Left ventricle myocardium superior (tissue), 1 donor: ENCODE measurements around the gene NFAT5. TPM values are rescaled to one million over a fixed set of nuclear protein-coding genes. Genes with fewer than 3 reads are reported as not detected.
"Not testable (repeated sequence)": the region's sequence is repeated elsewhere in the genome, so short reads cannot be mapped to it uniquely, and the experiment has no call there.

ENCODE experiments used
- ATAC-seq: fragments of 200-7000 bp; cut with Tn5 transposase; one replicate; pipeline ENCODE4 v1.9.1; 2020; ENCODE audit warnings: mild to moderate bottlenecking, moderate library complexity
- DNase-seq: peaks from one replicate; pipeline ENCODE4 v3.0.0-alpha.2; 2020
- intact Hi-C: fragments of 100-400 bp; cut with micrococcal nuclease; formaldehyde crosslinking; loops from one replicate; pipeline ENCODE4 v1.11.0; 2022
- total RNA-seq: library from RNA; stranded (reverse); fragmentation: NEBNext Ultra II Directional; extraction: Animal tissue kit (Norgen Biotek cat#: 25700); gene quantifications from one replicate; pipeline ENCODE4 v1.2.1, GENCODE V29; 2021
- donor health status: DM: no; HTN: yes; CAD: no; lungs with severe emphysema.

The NFAT5 gene
- total RNA-seq, 1 donor from 2014 or later: 14.3 TPM

DNA sequence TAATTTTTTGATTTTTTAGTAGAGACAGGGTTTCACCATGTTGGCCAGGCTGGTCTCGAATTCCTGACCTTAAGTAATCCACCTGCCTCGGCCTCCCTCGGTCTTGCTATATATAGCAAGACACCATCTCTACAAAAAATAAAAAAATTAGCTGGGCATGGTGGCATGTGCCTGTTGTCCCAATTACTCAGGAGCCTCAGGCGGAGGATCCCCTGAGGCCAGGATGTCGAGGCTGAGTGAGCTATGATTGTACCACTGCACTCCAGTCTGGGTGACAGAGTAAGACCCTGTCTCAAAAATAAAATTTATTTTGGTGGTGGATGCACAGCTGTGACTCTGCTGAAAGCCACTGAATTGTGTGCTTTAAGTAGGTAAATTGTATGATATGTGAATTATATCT is 18.7 kb downstream of the NFAT5 start:
- DNase-seq, intact Hi-C loops, ATAC-seq: not testable (repeated sequence)

DNA sequence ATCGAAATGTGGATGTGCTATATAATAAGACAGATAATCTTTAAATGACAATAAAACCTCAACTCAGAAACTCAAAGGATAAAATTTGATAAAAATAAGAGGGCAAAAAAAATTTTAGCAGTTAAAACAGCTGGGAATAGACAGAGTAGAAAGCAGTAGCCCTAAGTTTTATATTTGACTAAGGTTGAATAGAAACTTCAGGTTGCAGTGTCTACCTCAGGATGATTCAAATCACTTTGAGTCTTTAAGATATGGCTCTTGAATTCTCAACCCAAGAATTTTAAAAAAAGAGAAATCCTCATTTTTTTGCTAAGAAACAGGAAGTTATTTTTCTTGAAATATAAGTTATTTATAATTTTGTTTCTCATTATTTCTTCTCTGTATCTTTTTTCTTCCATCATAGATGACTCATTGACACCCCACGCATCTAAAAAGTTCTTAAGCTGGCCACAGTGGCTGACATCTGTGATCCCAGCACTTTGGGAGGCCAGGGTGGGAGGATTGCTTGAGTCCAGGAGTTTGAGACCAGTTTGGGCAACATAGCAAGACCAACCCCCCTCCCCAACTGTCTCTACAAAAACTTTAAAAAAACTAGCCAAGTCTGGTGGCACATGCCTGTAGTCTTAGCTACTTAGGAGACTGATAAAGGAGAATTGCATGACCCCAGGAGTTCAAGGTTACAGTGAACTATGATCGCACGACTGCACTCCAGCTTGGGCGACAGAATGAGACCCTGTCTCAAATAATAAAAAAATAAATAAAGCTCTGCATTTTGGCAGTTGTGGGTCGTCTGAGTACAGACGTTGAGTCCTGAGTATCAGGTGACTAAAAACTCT is 23.9 kb downstream of the NFAT5 start:
- ATAC-seq (no peak), DNase-seq (no peak)
- intact Hi-C loops: no loop called here

DNA sequence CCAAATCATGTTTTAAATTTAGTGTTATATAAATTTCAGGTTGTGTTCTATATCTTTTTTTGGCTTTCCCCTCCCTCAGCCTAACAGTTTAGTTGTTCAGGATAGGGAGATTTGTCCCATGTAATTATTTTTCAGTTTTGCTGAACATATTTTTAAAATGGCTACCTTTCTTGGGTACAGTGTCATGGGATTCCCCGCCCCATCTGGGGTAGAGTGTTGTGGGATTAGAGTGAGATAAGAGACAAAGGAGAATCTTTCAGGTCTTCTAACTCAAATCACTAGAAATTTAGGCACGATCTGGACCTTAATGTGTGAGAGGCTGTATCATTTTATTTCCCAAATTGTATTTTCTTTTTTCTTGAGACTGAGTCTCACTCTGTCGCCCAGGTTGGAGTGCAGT is 24.8 kb downstream of the NFAT5 start:
- no peak for DNase-seq
- no peak for ATAC-seq
- intact Hi-C loops: no loop called here

DNA sequence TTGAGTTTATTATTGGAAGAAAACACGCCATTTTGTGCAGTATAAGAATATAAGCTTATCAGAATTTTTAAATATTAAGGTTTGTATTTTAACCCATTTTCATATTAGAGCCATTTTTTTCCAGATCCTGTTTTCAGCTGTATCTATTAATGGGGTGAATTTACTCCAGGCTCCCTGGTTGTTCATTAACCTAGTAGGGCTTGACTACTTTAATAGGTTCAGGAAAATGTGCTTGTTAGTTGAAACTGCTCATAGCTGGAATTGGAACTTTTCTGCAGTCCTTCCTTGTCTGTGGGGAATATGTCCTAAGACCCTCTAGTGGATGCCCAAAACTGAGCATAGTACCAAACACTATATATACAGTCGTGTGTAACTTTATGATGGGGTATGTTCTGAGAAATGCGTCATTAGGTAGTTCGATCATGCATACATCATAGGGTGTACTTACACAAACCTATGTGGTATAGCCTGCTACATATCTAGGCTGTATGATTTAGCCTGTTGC is 28.0 kb downstream of the NFAT5 start:
- DNase-seq (no peak), ATAC-seq (no peak)
- intact Hi-C loops: no loop called here

DNA sequence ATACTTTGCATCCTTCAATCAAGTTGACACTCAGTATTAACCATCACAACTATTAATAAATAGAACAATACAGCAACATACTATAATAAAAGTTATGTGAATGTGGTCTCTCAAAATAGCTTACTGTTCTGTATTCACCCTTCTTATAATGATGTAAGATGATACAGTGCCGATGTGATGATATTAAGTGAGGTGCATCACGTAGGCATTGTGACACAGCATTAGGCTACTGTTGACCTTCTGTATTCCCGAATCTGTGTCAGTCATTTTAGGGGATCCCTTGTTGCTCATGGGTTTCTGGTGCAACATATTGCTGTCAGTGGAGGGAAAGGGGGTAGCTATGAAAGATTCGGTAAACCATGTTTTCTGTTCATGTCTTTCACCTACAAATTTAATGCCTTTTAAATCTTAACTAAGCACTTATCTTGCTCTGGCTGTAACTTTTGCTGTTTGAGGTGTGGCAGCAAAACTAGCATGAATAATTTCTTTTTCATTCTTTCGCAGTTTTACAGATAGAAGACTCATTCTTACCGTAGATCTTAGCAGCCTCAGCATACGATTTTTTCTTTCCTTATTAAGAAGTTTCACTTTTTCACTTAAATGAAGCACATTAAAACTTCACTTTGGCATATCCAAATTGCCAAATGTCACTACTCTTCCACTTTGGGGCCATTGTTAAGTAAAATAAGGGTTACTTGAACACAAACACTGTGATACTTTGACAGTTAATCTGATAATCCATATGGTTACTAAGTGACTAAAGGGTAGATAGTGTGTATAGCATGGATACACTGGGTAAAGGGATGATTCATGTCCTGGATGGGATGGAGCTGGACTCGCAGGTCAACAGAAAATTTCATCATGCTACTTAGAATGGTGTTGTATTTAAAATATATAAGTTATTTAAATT is 29.6 kb downstream of the NFAT5 start:
- intact Hi-C loops: no loop called here
- ATAC-seq (no peak), DNase-seq (no peak)

DNA sequence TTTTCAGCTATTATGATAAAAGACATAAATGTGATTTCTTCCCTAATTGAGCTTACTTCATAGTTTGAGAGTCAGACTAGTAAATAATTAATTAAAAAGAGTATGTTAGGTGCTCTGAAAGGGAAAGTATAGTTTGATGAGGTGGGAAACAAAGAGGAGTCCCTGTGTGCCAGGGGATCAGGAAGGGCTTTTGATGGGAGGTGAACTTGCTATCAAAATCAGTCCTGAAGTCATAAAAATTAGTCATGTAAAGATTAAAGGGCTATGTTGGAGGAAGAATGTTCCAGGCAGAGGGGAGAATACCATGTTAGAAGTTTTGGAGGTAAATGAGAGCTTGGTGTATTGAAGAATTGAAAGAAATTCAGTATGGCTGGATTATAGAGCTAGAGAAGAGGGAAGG is 31.0 kb downstream of the NFAT5 start:
- intact Hi-C loops: no loop called here
- DNase-seq (no peak), ATAC-seq (no peak)

DNA sequence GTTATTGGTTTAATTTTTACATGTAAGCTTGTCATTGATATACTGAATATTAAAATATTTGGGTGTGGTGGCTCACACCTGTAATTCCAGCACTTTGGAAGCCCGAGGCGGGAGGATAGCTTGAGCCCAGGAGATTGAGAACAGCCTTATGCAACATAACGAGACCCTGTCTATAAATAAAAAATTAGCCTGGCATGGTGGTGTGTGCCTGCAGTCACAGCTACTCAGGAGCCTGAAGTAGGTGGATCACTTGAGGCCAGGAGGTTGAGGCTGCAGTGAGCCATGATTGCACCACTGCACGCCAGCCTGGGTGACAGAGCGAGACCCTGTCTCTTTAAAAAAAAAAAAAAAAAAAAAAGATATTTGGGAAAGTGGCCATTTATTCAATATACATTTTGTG is 32.3 kb downstream of the NFAT5 start:
- intact Hi-C loops: no loop called here
- ATAC-seq (peak; percentile 53), DNase-seq (no peak)

DNA sequence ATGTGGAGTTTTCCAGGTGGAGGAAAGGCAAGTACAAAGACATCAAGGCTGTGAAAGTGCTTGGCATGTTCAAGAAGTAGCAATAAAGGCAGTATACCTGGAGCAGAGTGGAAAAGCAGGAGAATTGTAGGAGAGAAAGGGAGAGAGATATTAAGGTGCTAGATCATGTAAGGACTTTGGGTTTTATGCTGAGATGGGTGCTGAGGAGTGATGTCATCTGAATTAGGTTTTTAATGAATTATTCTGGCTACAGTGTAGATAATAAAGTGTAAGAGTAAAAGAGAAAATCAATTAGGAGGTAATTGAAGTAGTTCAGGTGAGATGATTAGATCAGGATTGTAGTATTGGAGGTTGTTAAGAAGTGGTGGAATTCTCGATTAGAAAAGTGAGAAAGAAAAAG is 34.0 kb downstream of the NFAT5 start:
- no peak for ATAC-seq
- intact Hi-C loops: no loop called here

DNA sequence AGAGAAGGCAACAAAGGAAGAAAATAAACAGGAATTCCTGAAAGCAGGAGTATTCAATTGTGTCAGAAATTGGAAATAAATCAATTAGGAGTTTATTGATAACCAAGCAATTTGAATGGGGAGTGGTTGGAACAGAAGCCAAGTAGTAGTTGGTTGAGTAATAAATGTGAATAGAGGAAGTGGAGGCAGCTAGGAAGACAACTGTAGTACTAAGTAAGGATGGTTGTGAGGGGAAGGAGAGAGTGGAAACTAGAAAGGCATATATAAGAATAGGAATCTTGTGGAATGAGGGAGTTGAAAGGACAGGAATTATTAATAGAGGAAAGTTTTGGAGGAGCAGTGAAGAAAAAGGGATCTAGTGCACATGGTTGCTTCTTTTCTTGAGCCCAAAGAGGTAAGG is 34.4 kb downstream of the NFAT5 start:
- intact Hi-C loops: no loop called here
- DNase-seq: no peak
- ATAC-seq: no peak

More for the DNA sequence above, 34.0 kb downstream of the NFAT5 start:
- no peak for DNase-seq

DNA sequence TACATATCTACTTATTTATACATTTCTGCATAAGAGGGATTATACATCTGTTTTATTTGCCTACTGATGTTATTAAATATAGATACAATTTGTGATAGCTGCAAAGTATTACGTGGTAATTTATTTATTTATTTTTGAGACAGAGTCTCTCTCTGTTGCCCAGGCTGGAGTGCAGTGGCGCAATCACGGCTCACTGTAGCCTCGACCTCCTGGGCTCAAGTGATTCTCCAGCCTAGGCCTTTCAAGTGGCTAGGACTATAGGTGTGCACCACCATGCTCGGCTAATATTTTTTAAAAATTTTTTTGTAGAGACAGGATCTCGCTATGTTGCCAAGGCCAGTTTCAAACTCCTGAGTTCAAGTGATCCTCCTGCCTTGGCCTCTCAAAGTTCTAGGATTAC is 35.5 kb downstream of the NFAT5 start:
- intact Hi-C loops: no loop called here
- ATAC-seq: no peak

DNA sequence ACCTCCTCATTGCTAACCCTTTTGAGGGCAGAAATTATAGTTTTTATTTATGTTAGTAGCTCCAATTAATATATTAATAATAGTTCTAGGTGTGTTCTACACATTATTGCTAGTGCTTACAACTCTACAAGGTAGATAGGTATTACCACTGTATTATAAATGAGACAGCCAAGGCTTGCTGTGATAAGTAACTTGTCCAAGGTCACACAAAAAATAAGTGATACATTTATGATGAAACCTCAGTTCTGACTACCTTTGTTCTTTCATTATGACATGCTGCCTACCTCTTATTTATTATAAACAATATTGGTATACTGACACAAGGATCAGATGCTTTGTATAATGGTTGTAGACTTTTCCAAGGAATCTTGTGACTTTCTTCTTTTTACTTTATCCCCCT is 41.2 kb downstream of the NFAT5 start:
- DNase-seq (no peak), ATAC-seq (no peak)
- intact Hi-C loops: no loop called here

More for the DNA sequence above, 35.5 kb downstream of the NFAT5 start:
- no peak for DNase-seq

DNA sequence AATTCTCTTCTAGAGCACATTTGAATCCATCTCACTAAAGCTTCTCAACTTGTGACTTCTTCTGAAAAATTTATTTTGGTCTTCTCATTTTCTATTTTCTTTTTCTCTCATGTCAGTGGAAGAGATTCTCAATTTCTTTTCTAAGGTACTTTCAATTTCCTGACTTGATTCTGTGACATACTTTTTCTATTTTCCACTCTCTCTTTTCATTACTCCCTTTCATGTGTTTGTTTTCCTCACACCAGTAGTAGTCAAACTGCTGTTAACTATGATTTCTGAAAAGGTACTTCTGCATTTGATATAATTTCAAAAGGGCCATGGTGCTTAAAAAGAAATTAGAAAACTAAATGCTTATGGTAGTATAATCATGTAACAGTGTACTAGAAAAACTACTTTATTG is 41.9 kb downstream of the NFAT5 start:
- DNase-seq (no peak), ATAC-seq (no peak)
- intact Hi-C loops: no loop called here

DNA sequence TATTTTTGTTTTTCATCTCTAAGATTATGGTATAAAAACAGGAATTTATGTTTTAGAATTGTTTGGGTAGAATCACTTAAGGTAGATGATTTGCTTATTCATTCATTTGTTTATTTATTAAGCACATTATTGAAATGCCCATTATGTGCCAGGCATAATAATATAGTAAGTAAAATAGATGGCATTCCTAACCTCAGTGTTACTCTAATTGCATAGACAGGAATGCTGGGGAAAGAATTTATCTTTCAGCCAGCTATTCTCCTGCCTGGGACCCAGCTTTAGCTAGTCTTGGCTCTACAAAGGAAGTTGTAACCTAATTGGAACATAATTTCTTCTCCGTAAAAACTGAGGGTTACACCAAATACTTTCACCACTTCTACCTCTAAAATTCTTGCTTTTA is 44.6 kb downstream of the NFAT5 start:
- no peak for ATAC-seq
- DNase-seq: no peak
- intact Hi-C loops: loop anchor here (10.0 kb wide), 1 partner anchor 206 kb away; no protein-coding TSS in a partner anchor

DNA sequence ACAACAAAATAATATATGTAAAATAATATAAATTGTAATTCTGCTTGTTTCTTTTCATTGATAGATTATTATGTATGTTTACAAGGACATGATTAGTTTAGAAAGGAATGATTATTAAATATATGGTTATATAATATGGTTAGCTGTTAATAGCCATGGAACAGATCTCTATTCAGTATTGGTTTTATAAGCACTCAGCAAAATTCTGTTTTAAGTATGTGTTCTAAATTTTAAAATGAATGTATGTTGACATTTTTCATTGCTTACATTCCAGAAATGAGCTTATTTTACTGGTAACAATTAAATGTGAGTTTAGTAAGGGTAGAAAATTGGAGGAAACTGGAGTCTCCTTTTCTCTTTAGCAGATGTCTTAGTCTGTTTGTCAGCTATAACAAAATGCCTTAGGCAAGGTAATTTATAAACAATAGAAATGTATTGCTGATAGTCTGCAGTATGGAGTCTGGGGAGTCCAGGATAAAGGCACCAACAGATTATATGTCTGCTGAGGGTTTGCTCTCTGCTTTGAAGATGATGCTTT is 45.4 kb downstream of the NFAT5 start:
- ATAC-seq (no peak), DNase-seq (no peak)
- intact Hi-C loops: loop anchor here (10.0 kb wide), 1 partner anchor 206 kb away; no protein-coding TSS in a partner anchor

DNA sequence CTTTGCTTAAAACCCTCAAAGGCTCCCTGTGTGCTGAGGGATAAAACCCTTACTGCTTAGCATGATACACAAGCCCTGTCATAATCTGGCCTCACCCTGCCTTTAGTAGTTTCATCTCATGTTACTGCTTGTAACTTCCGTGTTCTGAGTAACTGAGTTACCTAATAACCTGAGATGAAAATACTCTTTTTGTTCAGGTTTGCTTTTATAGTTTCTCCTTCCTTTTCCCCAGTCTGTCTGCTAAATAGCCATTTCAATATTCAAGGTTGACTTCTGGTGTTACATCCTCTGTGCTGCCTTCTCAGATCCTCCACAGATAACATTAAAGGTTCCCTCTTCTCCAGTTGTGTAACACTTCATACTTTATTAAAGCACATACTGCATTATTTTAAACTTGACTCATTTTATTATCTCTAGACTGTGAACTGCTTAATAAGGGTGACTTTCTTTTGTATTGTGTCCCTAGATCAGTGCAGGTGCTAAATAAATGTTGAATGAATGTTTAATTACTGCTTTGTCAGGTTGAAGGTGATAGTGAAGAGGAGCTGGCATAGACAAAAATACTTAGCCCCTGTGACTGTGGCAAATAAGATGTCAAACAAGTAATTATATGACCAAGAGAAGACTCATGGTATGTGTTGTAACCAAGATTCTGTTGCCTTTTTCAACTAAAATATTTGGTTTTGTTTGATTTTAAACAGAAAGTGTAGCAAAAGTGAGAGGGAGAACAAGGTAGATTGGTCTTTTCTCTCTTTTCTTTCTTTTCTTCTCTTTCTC is 47.8 kb downstream of the NFAT5 start:
- intact Hi-C loops: loop anchor here (10.0 kb wide), 1 partner anchor 209 kb away; no protein-coding TSS in a partner anchor
- DNase-seq (no peak), ATAC-seq (peak; percentile 20)

DNA sequence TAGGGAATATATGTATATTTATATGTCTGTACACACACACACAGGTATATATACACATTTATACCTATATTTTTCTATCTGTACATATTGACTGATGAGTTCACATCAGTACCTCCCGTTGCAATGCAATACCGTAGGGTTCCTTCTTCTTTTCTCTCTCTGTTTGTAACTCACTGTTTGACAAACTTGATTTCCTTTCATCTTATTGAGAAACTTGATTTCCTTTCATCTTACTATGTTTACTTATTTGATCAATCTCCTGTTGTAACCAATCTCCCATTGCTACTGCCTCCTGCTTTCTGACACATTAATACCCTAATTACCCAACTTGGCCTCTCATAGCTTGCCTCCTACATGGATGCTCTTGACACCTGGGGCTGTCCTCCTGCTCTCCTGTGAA is 49.8 kb downstream of the NFAT5 start:
- intact Hi-C loops: loop anchor here (10.0 kb wide), 1 partner anchor 211 kb away; no protein-coding TSS in a partner anchor
- ATAC-seq: no peak
- DNase-seq: no peak

DNA sequence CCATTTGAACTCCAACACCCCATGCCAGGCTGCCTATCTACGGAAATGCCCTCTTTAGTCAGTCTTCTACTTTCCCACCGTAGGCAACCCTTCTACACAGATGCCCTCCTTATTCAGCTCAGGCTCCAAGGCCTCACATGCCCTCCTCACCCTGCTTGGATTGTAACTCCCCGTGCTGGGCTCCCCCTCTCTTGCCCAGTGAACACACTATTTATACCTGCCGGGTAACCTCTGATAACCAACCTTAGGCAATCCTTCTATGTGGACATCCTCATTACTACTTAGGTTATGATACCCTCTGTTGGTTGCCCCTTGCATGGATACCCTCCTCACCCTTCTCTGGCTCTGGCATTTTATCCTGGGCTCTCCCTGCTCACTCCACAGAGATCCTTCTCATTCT is 50.3 kb downstream of the NFAT5 start:
- DNase-seq (peak; percentile 36), ATAC-seq (peak; percentile 77)
- intact Hi-C loops: loop anchor here (10.0 kb wide), 1 partner anchor 211 kb away; no protein-coding TSS in a partner anchor

DNA sequence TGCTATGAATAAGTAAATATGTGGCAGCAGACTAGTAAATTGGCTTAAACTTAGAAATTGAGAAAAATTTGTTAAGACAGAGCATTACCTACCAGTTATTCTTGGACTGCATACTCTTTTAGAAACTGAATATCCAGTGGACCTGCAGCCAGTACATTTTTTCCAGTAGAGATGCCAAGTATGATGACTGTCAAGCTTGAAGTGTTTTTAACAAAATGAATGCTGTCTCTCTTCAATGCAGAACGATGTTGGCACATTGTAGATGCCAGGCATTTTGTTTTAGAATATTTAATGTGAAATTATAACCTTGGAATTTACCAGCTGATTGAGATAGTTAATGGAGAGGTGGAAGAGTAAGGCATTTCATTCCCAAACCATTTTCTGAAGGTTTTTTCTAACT is 52.5 kb downstream of the NFAT5 start:
- DNase-seq (no peak), ATAC-seq (peak; percentile 64)
- intact Hi-C loops: loop anchor here (10.0 kb wide), 1 partner anchor 214 kb away; no protein-coding TSS in a partner anchor

DNA sequence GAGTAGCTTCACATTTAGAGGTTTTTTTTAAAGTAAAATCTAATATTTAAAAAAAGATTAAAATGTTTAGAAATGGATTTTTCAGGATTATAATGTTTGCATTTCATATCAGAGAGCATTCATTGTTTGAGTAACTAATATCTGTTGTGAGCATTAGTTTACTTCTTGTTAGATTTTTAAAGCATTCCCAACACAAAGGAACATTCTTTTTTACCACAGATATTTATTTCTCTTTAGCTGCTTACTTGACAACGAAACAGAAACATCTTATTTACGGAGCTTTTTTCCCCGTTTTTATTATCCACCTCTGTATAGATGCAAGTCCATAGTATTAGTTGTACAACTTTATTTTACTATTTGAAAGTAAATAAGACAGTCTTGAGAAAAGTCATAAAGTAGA is 53.0 kb downstream of the NFAT5 start:
- intact Hi-C loops: loop anchor here (10.0 kb wide), 1 partner anchor 214 kb away; no protein-coding TSS in a partner anchor
- no peak for ATAC-seq

More for the DNA sequence above, 53.0 kb downstream of the NFAT5 start:
- DNase-seq: no peak
